ENCODE measurements around the gene RBM28. TPM values are rescaled to one million over a fixed set of nuclear protein-coding genes. Genes with fewer than 3 reads are reported as not detected.
A peak's percentile ranks its signal among the peaks of the same experiment; 100 is the strongest.

RBM28 gene
- polyA plus RNA-seq, 1 donor (not counting 4 experiments of a cell fraction or from before 2014, with no cell fraction given): 36.4 TPM

GRCh38 chr7:128262273-128263028, 81.3 kb downstream of the RBM28 start:
- no peaks in the 10 kb centered on the region for H3K36me3 ChIP-seq (ENCODE audit: control insufficient read depth in 2 of 2, extremely low read depth in 1 of 2, insufficient read depth in 2 of 2, low read length in 2 of 2)
- no peaks in the 10 kb centered on the region for H4K20me1 ChIP-seq (ENCODE audit: control insufficient read depth, extremely low read depth, insufficient read depth, low read length)
- H3K9ac ChIP-seq (ENCODE audit: control insufficient read depth, extremely low read depth, insufficient read depth, low read length): no peak overlapping the region
- TF ChIP-seq, protein P1, sequence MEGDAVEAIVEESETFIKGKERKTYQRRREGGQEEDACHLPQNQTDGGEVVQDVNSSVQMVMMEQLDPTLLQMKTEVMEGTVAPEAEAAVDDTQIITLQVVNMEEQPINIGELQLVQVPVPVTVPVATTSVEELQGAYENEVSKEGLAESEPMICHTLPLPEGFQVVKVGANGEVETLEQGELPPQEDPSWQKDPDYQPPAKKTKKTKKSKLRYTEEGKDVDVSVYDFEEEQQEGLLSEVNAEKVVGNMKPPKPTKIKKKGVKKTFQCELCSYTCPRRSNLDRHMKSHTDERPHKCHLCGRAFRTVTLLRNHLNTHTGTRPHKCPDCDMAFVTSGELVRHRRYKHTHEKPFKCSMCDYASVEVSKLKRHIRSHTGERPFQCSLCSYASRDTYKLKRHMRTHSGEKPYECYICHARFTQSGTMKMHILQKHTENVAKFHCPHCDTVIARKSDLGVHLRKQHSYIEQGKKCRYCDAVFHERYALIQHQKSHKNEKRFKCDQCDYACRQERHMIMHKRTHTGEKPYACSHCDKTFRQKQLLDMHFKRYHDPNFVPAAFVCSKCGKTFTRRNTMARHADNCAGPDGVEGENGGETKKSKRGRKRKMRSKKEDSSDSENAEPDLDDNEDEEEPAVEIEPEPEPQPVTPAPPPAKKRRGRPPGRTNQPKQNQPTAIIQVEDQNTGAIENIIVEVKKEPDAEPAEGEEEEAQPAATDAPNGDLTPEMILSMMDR (optimal IDR thresholded peaks at IDR 0.05 in 1 of 3, IDR thresholded peaks at IDR 0.05 in 1 of 3, conservative IDR thresholded peaks at IDR 0.05 in 1 of 3; ENCODE audit: extremely low read depth in 1 of 3, insufficient read depth in 2 of 3, low read length in 3 of 3): no peak
- TF ChIP-seq EZH2 (IDR thresholded peaks at IDR 0.05; ENCODE audit: low read length): no peak
- no peak overlapping the region for H2AFZ ChIP-seq (ENCODE audit: control insufficient read depth, low read length)
- no peak overlapping the region for H3K4me2 ChIP-seq (ENCODE audit: control insufficient read depth, extremely low read depth, insufficient read depth, low read depth, low read length)
- H3K4me3 ChIP-seq (ENCODE audit: control insufficient read depth in 2 of 3, extremely low read depth in 1 of 3, insufficient read depth in 2 of 3, low read depth in 1 of 3, low read length in 3 of 3): no peak overlapping the region
- no peaks in the 10 kb centered on the region for H3K79me2 ChIP-seq (ENCODE audit: control insufficient read depth, insufficient read depth, low read length)
- no peak overlapping the region for H3K27ac ChIP-seq (ENCODE audit: control insufficient read depth, insufficient read depth, low read length)
- dilution Hi-C loops (cut with MboI; ENCODE audit: extremely low pct_ligation_motif_present, low sequenced_read_pairs): no loop called here
- H3K27me3 ChIP-seq (ENCODE audit: control insufficient read depth, extremely low read depth, insufficient read depth, low read length): no peaks in the 10 kb centered on the region
- peaks cover 46% of the 10 kb centered on the region for H3K4me1 ChIP-seq (ENCODE audit: control insufficient read depth, extremely low read depth, insufficient read depth, low read length)
- no peaks in the 10 kb centered on the region for H3K9me1 ChIP-seq (ENCODE audit: control insufficient read depth, extremely low read depth, insufficient read depth, low read length)
- no peak for FAIRE-seq
- no peaks in the 10 kb centered on the region for H3K9me3 ChIP-seq (ENCODE audit: control insufficient read depth, low read depth, low read length)
- DNase-seq (ENCODE audit: low read depth, low spot score): no peak

DNA sequence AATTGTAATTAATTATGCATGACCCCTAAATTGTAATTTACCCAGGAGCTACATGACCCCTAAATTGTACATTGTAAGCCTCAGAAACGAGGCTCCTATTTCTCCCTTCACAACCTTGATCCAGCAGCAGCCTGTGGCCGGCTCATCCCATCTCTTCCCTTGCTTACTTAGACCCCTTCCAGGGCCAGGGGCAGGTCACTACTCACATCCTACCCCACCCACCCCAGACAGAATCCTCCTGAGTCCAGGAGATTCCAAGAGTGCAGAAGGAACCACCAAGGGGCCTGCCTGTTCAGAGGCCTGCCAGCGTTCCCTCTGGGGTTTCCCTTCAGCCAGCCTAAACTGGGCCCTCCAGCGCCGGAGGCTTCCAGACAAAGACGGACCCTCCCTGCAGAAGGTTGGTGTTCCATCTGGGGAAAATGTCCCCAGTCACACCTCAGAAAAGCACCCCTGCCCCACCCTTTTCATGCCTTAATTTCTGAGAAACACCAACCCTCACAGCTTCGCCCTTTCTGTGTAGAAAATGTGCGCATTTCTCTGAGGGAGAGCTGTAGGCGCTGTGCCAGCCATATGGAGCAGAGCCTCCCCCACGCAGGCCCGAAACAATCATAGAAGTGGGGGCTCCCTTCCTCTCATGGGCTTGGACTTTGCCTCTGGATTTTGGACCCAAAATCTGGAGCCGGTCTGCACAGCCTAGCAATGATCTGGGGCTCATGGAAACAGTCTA, 83.5 kb downstream of the RBM28 start:
- Histone ChIP-seq H4K20me1 (ENCODE audit: control insufficient read depth, extremely low read depth, insufficient read depth, low read length) (no peaks in the 10 kb centered on the region), H2AFZ (ENCODE audit: control insufficient read depth, low read length) (peak overlapping the region; percentile 92), H3K36me3 (ENCODE audit: control insufficient read depth in 2 of 2, extremely low read depth in 1 of 2, insufficient read depth in 2 of 2, low read length in 2 of 2) (no peaks in the 10 kb centered on the region), H3K9me1 (ENCODE audit: control insufficient read depth, extremely low read depth, insufficient read depth, low read length) (no peaks in the 10 kb centered on the region), H3K4me2 (ENCODE audit: control insufficient read depth, extremely low read depth, insufficient read depth, low read depth, low read length) (peak overlapping the region; percentile 76), H3K4me3 (ENCODE audit: control insufficient read depth in 2 of 3, extremely low read depth in 1 of 3, insufficient read depth in 2 of 3, low read depth in 1 of 3, low read length in 3 of 3) (peak overlapping the region in 2 of 3 experiments; percentile 9 to 27), H3K27ac (ENCODE audit: control insufficient read depth, insufficient read depth, low read length) (peak overlapping the region; percentile 80), H3K9me3 (ENCODE audit: control insufficient read depth, low read depth, low read length) (no peaks in the 10 kb centered on the region), H3K9ac (ENCODE audit: control insufficient read depth, extremely low read depth, insufficient read depth, low read length) (peak overlapping the region; percentile 43), H3K27me3 (ENCODE audit: control insufficient read depth, extremely low read depth, insufficient read depth, low read length) (no peaks in the 10 kb centered on the region), H3K4me1 (ENCODE audit: control insufficient read depth, extremely low read depth, insufficient read depth, low read length) (peaks cover 32% of the 10 kb centered on the region), H3K79me2 (ENCODE audit: control insufficient read depth, insufficient read depth, low read length) (no peaks in the 10 kb centered on the region)
- no peak for TF ChIP-seq EZH2 (IDR thresholded peaks at IDR 0.05; ENCODE audit: low read length)
- TF ChIP-seq, protein P1 (optimal IDR thresholded peaks at IDR 0.05 in 1 of 3, IDR thresholded peaks at IDR 0.05 in 1 of 3, conservative IDR thresholded peaks at IDR 0.05 in 1 of 3; ENCODE audit: extremely low read depth in 1 of 3, insufficient read depth in 2 of 3, low read length in 3 of 3): no peak
- DNase-seq (ENCODE audit: low read depth, low spot score): no peak
- no peak for FAIRE-seq
- dilution Hi-C loops (cut with MboI; ENCODE audit: extremely low pct_ligation_motif_present, low sequenced_read_pairs): no loop called here

Measured in keratinocyte (primary cell).